GM19397 (cell line): ENCODE data around the gene FBXW11.

ENCODE experiments used
- ATAC-seq: cut with Tn5 transposase; IDR thresholded peaks from one replicate; pipeline ENCODE4 v1.9.1; 2021; ENCODE audit warnings: mild to moderate bottlenecking, moderate library complexity; ENCODE audit not compliant: unreplicated experiment

Gene FBXW11

DNA sequence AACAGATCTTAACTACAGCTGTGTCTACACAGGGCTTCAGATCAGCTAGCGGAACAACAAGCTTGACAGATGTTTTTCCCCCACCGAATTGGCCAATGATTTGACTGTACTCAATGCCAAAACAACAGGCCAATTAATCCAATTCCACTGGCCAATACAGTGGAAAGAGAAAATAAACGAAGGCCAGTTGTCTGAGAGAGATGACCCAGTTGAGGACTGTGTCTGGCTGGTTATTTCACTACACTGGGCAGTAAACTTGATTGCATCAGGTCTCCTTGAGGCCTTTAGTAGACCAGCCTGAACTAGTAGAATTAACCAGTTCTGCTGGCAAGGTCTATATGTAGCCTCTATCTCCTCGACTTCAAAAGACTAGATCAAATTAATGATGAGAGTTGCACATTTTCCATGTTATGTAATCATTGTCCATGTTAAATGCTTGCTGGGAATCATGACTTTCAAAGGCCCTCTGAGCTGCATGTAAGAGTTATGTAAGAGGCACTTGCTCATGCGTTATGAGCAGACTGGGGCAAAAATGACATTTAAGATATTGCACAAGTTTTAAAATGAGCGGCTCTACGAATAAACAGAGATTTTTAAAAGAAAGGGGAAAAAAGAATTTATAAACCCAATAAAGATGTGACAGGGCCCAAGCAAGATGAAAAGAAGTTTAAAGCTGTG, 192.5 kb downstream of the FBXW11 start:
- no peak for ATAC-seq

DNA sequence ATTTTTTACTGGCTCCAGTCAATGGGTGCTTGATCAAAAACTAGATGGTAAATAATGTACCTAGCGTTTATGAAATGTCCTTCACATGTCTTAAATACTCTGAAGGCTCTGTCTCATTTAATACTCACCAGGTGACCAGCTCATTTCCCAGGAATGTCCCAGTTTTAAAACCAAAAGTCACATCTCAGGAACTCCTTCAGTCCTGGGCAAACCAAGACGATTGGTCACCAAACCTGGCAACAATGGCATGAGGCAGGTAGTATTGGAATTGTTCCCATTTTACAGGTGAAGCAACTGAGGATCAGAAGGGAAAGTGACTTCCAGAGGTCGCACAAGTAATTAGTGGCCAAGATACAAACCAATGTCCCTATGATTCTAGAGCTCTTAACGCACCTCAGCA, 193.2 kb downstream of the FBXW11 start:
- ATAC-seq, result no peak
